B cell (primary cell): ENCODE results near the gene ADGRD1.
"Not testable (repeated sequence)": the region's sequence is repeated elsewhere in the genome, so short reads cannot be mapped to it uniquely, and the experiment has no call there.

Source experiments
- EZH2 ChIP-seq: IDR thresholded peaks from 2 replicates; pipeline ENCODE4 v1.6.1; 2012; ENCODE audit warnings: borderline replicate concordance, low read depth, mild to moderate bottlenecking, moderate library complexity, low read length; ENCODE audit not compliant: insufficient read depth, poor library complexity, severe bottlenecking
- TF ChIP-seq, protein P1 (sequence below): fragments of 200-600 bp; IDR thresholded peaks from one replicate; pipeline ENCODE4 v1.8.0; 2022; ENCODE audit warnings: antibody characterized with exemption, mild to moderate bottlenecking

DNA sequence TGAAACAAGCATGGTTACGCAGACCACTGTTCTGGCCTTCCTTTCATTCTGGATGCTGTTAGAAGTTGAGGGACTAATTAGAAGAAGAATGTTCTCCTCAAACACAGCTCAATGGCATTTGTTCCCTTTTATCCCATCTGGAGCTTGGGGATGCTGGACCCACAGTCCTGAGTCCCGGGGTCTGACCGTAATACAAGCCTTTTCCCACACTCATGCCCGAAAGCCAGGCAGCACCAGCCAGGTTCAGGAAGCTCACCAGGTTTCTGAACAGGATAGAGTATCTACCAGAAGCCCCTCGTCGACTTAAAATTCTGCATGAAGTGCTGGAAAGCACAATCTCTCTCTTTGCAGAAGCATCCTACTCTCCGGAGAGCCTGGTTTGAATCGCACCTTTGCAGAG, 165.6 kb downstream of the ADGRD1 start:
- TF ChIP-seq, protein P1, sequence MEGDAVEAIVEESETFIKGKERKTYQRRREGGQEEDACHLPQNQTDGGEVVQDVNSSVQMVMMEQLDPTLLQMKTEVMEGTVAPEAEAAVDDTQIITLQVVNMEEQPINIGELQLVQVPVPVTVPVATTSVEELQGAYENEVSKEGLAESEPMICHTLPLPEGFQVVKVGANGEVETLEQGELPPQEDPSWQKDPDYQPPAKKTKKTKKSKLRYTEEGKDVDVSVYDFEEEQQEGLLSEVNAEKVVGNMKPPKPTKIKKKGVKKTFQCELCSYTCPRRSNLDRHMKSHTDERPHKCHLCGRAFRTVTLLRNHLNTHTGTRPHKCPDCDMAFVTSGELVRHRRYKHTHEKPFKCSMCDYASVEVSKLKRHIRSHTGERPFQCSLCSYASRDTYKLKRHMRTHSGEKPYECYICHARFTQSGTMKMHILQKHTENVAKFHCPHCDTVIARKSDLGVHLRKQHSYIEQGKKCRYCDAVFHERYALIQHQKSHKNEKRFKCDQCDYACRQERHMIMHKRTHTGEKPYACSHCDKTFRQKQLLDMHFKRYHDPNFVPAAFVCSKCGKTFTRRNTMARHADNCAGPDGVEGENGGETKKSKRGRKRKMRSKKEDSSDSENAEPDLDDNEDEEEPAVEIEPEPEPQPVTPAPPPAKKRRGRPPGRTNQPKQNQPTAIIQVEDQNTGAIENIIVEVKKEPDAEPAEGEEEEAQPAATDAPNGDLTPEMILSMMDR = not testable (repeated sequence)
- TF ChIP-seq EZH2 = not testable (repeated sequence)
